Karpas-422 (cell line): Measurements from ENCODE around the gene SLFN11. TPM values are rescaled to one million over a fixed set of nuclear protein-coding genes. Genes with fewer than 3 reads are reported as not detected.
"Not testable (repeated sequence)": the region's sequence is repeated elsewhere in the genome, so short reads cannot be mapped to it uniquely, and the experiment has no call there.

Source experiments
- DNase-seq: peaks from one replicate; pipeline ENCODE4 v3.0.0-alpha.2; 2015
- H2AFZ ChIP-seq: fragments of 200-600 bp; sonication (generic); 2 replicates; pipeline ENCODE4 v1.6.1; 2014; ENCODE audit warnings: antibody characterized with exemption, low read length, mixed read lengths
- H3K27ac ChIP-seq: fragments of 200-600 bp; sonication (generic); 2 replicates; pipeline ENCODE4 v1.5.1; 2014; ENCODE audit warnings: mild to moderate bottlenecking, low read length, moderate library complexity
- H3K27me3 ChIP-seq: fragments of 200-600 bp; sonication (generic); 2 replicates; pipeline ENCODE4 v1.6.1; 2014; ENCODE audit warnings: low read length, mixed read lengths
- H3K36me3 ChIP-seq: fragments of 200-600 bp; sonication (generic); 2 replicates; pipeline ENCODE4 v1.6.1; 2014; ENCODE audit warnings: low read length, mixed read lengths; ENCODE audit not compliant: insufficient read depth
- H3K4me1 ChIP-seq: fragments of 200-600 bp; sonication (generic); 2 replicates; pipeline ENCODE4 v1.6.1; 2014; ENCODE audit warnings: mild to moderate bottlenecking, low read length, mixed read lengths
- H3K4me2 ChIP-seq: fragments of 200-600 bp; sonication (generic); 2 replicates; pipeline ENCODE4 v1.6.1; 2014; ENCODE audit warnings: low read length, low read depth, mild to moderate bottlenecking; ENCODE audit not compliant: poor library complexity, severe bottlenecking
- H3K4me3 ChIP-seq: fragments of 200-600 bp; sonication (generic); 2 replicates; pipeline ENCODE4 v1.5.1; 2014; ENCODE audit warnings: mild to moderate bottlenecking, antibody characterized with exemption, low read length, mixed read lengths
- H3K79me2 ChIP-seq: fragments of 200-600 bp; sonication (generic); 2 replicates; pipeline ENCODE4 v1.6.1; 2014; ENCODE audit warnings: mild to moderate bottlenecking, low read length, mixed read lengths
- H3K9ac ChIP-seq: fragments of 200-600 bp; sonication (generic); 2 replicates; pipeline ENCODE4 v1.6.0; 2014; ENCODE audit warnings: low read length
- H3K9me2 ChIP-seq: fragments of 200-600 bp; sonication (generic), shearing (Covaris generic); replicated peaks from 2 replicates; pipeline ENCODE4 v1.6.0; 2014; ENCODE audit warnings: mild to moderate bottlenecking, low read length, moderate library complexity; ENCODE audit not compliant: insufficient read depth
- H3K9me3 ChIP-seq: fragments of 300-700, 200-600 bp; sonication (generic); 2 replicates; pipeline ENCODE4 v1.6.1; 2014; ENCODE audit warnings: low read length, mixed read lengths
- H4K20me1 ChIP-seq: fragments of 200-600 bp; sonication (generic); 2 replicates; pipeline ENCODE4 v1.6.1; 2014; ENCODE audit warnings: mild to moderate bottlenecking, antibody characterized with exemption, low read length, low read depth; ENCODE audit not compliant: insufficient read depth
- total RNA-seq: library from RNA; depleted of rRNA; stranded (reverse); fragments of >200 nt; shearing (Covaris generic); gene quantifications from 2 replicates; pipeline ENCODE4 v1.2.3, GENCODE V29; 2014; ENCODE audit warnings: low replicate concordance

SLFN11 gene
- total RNA-seq, 1 experiment from 2014 or later: not detected

DNA sequence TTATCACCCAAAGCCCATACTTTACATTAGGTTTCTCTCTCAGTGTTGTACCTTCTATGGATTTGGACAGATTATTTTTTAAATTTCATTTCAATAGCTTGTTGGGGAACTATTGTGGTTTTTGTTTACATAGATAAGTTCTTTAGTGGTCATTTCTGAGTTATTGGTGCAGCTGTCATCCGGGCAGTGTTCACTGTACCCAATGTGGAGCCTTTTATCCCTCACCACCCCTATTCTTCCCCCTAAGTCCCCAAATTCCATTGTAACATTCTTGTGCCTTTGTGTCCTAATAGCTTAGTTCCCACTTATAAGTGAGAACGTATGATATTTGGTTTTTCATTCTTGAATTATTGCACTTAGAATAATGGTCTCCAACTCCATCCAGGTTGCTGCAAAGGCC, 57.5 kb downstream of the SLFN11 start:
- Histone ChIP-seq H3K79me2 (no peaks in the 10 kb centered on the region), H3K9me2 (no peaks in the 10 kb centered on the region), H3K27me3 (no peaks in the 10 kb centered on the region), H3K4me2 (no peak overlapping the region), H3K27ac (no peak overlapping the region), H3K36me3 (no peaks in the 10 kb centered on the region), H4K20me1 (no peaks in the 10 kb centered on the region), H3K9me3 (no peaks in the 10 kb centered on the region), H3K4me3 (no peak overlapping the region), H3K9ac (no peak overlapping the region), H3K4me1 (no peaks in the 10 kb centered on the region), H2AFZ (no peak overlapping the region)
- no peak for DNase-seq

- H3K9me3 ChIP-seq: no peaks in the 10 kb centered on the region
- no peak overlapping the region for H3K4me2 ChIP-seq
- H3K27me3 ChIP-seq: no peaks in the 10 kb centered on the region
- no peak overlapping the region for H2AFZ ChIP-seq
- H3K79me2 ChIP-seq: no peaks in the 10 kb centered on the region
- DNase-seq: no peak
- H4K20me1 ChIP-seq: no peaks in the 10 kb centered on the region
- no peaks in the 10 kb centered on the region for H3K9me2 ChIP-seq
- H3K9ac ChIP-seq: no peak overlapping the region
- H3K4me1 ChIP-seq: no peaks in the 10 kb centered on the region
- H3K27ac ChIP-seq: no peak overlapping the region
- H3K36me3 ChIP-seq: no peaks in the 10 kb centered on the region
- no peak overlapping the region for H3K4me3 ChIP-seq
These were observed 58.1 kb downstream of the SLFN11 start for GRCh38 chr17:35315283-35315682.

GRCh38 chr17:35314415-35315216, 58.8 kb downstream of the SLFN11 start:
- H3K36me3 ChIP-seq: no peaks in the 10 kb centered on the region
- DNase-seq: no peak
- no peaks in the 10 kb centered on the region for H3K9me3 ChIP-seq
- no peak overlapping the region for H3K27ac ChIP-seq
- no peaks in the 10 kb centered on the region for H3K9me2 ChIP-seq
- no peak overlapping the region for H3K4me3 ChIP-seq
- H3K4me2 ChIP-seq: no peak overlapping the region
- no peak overlapping the region for H3K9ac ChIP-seq
- H3K79me2 ChIP-seq: no peaks in the 10 kb centered on the region
- no peaks in the 10 kb centered on the region for H3K4me1 ChIP-seq
- no peak overlapping the region for H2AFZ ChIP-seq
- no peaks in the 10 kb centered on the region for H4K20me1 ChIP-seq
- H3K27me3 ChIP-seq: no peaks in the 10 kb centered on the region

- Histone ChIP-seq H3K79me2 (no peaks in the 10 kb centered on the region), H2AFZ (no peak overlapping the region), H3K36me3 (no peaks in the 10 kb centered on the region), H3K9me3 (no peaks in the 10 kb centered on the region), H3K27ac (no peak overlapping the region), H3K9ac (no peak overlapping the region), H3K9me2 (no peaks in the 10 kb centered on the region), H4K20me1 (no peaks in the 10 kb centered on the region), H3K4me3 (no peak overlapping the region), H3K27me3 (no peaks in the 10 kb centered on the region), H3K4me2 (no peak overlapping the region), H3K4me1 (no peaks in the 10 kb centered on the region)
- no peak for DNase-seq
These were observed 59.5 kb downstream of the SLFN11 start for GRCh38 chr17:35313875-35314409.

- no peaks in the 10 kb centered on the region for H3K36me3 ChIP-seq
- H3K27me3 ChIP-seq: no peaks in the 10 kb centered on the region
- no peaks in the 10 kb centered on the region for H3K9me2 ChIP-seq
- no peaks in the 10 kb centered on the region for H4K20me1 ChIP-seq
- peak; percentile 79 for DNase-seq
- H3K4me3 ChIP-seq: no peak overlapping the region
- H3K9ac ChIP-seq: no peak overlapping the region
- H3K9me3 ChIP-seq: no peaks in the 10 kb centered on the region
- H3K4me2 ChIP-seq: no peak overlapping the region
- no peaks in the 10 kb centered on the region for H3K79me2 ChIP-seq
- H2AFZ ChIP-seq: no peak overlapping the region
- H3K27ac ChIP-seq: no peak overlapping the region
- no peaks in the 10 kb centered on the region for H3K4me1 ChIP-seq
These were observed 60.4 kb downstream of the SLFN11 start for GRCh38 chr17:35312790-35313711.

DNA sequence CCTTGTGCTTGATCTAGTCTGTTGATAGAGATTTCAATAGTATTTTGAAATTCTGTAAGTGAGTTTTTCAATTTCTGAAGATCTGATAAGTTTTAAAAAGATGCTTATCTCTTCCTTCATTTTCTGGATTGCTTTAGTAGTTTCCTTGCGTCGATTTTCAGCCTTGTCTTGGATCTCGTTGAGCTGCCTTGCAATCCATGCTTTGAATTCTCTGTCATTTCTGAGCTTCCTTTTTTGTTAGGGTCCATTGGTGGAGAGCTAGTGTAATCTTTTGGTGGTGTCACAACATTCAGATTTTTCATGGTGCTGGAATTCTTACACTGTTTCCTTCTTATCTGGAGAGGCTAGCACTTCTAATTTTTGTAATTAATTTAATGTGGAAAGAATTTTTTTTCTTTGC, 61.1 kb downstream of the SLFN11 start:
- Histone ChIP-seq H3K36me3 (no peaks in the 10 kb centered on the region), H3K79me2 (no peaks in the 10 kb centered on the region), H3K9me2 (no peaks in the 10 kb centered on the region), H3K4me3 (no peak overlapping the region), H3K27ac (no peak overlapping the region), H3K9ac (no peak overlapping the region), H3K4me1 (no peaks in the 10 kb centered on the region), H2AFZ (no peak overlapping the region), H4K20me1 (no peaks in the 10 kb centered on the region), H3K4me2 (no peak overlapping the region), H3K9me3 (no peaks in the 10 kb centered on the region), H3K27me3 (no peaks in the 10 kb centered on the region)
- DNase-seq: no peak

GRCh38 chr17:35309345-35309744, 64.1 kb downstream of the SLFN11 start:
- H3K27ac ChIP-seq, H3K9me2 ChIP-seq, DNase-seq, H3K4me2 ChIP-seq, H3K36me3 ChIP-seq, H3K79me2 ChIP-seq, H3K9ac ChIP-seq, H3K4me1 ChIP-seq, H2AFZ ChIP-seq, H4K20me1 ChIP-seq, H3K4me3 ChIP-seq, H3K27me3 ChIP-seq, H3K9me3 ChIP-seq: not testable (repeated sequence)
